Measurements from ENCODE around the gene HAGH.

The HAGH gene

DNA sequence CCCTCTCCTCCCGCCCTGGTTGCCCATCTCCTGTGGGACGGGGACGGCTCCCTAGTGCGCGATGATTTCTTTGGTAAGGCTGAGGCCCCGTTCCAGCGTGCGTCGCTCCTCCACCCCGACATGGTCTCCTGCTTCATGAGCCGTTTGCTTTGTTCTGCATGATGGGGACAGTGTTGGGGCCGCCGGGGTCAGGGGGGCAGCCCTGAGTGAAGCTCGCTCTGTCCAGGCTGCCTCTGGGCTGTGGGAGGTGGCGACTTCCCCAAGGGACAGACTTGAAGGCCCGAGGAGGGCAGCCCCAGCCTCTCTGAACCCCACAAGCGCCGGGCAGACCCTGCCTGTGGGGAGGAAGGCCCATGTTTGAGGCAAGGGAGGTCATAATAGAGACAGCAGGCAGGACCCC is 67.7 kb downstream of the HAGH start:
- no peak for DNase-seq

DNA sequence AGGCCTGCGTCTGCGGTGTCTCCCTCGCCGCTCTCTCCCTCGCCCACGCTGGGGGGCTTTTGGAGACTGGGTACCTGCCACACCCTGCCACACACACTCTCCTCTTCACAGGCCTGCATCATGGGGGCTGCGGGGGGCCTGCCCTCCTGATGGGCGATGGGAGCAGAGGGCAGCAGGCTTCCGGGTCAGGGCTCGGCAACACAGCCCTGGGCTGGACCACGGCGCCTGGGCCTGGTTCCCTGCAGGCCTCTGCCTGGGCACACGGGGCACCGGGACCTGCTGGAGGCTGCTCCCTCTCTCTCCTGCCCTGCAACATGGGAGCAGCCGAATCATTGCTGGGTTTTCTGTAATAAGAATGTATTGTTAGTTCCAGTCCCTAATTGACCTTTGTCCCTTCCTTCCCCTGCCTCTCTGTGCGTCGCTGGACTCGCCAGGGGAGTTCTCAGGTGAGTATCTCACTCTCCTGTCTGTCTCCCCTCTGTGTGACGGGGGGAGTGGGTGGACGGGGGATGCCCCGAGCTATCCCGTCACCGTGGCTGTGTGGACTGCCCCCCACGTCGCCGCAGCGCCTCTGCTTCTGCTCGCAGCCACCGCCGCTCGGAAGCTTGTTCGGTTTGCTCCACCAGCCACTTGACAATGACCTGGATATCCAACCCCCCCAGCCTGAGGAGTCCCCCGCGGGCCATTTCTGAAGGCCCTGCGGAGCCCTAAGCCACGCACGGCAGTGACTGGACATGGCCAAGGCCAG is 68.7 kb downstream of the HAGH start:
- no peak for DNase-seq

Data from CD4-positive, alpha-beta T cell treated with Interleukin-12 subunit alpha and Interleukin-12 subunit beta, for 1 hour (primary cell).